ENCODE measurements around the gene PLXNA3. TPM values are rescaled to one million over a fixed set of nuclear protein-coding genes. Genes with fewer than 3 reads are reported as not detected.
"Not testable (repeated sequence)": the region's sequence is repeated elsewhere in the genome, so short reads cannot be mapped to it uniquely, and the experiment has no call there.

Gene PLXNA3
- polyA plus RNA-seq, 5 donors: 54.4 to 79.2 (median 63.2) TPM

DNA sequence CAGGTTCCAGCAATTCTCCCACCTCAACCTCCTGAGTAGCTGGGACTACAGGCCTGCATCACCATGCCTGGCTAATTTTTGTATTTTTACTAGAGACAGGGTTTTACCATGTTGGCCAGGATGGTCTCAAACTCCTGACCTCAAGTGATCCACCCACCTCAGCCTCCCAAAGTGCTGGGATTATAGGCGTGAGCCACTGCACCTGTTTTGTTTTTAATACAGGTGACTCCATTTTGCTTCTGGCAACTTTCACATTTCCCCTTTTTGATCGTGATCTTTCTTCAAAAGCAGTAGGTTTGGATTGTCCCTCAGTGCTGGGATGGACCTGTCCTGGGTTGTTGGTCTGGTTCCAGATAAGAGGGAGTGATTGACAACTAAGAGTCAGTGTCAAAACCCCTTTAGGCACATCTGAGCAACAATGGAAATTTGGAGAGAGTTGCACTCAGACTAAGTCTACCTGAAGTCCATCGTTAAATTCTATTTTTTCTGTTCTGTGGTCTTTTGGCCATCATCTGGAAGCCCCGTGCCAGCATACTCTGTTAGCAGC is 38.6 kb downstream of the PLXNA3 start:
- DNase-seq: not testable (repeated sequence)

DNA sequence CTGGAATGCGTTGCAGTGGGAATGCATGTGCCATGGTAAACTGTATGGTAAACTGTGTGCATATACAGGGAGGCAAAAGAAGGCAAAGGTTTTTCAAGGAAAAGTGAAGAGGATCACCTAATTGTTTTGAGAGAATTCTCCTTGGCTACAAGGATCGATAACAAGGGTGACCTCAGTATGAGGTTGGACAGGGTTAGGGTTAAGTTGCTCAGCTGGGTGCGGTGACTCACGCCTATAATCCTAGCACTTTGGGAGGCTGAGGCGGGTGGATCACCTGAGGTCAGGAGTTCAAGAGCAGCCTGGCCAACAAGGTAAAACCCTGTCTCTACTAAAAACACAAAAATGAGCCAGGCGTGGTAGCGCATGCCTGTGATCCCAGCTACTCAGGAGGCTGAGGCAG is 43.3 kb downstream of the PLXNA3 start:
- not testable (repeated sequence) for DNase-seq

DNA sequence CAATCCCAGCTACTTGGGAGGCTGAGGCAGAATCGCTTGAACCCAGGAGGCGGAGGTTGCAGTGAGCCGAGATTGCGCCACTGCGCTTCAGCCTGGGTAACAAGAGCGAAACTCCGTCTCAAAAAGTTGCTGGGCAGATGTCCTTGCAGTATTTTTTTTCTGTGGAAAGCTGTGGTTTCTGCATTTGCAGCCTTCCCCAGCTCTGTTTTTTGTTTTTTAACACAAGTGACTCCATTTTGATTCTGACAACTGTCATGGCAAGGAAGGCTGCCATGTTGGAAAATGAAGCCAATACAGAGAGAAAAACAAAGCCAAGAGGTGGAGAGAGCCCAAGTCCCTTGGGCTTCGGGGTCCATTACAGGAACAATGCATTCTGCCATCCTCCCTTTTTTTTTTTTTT is 44.0 kb downstream of the PLXNA3 start:
- no peak for DNase-seq

DNA sequence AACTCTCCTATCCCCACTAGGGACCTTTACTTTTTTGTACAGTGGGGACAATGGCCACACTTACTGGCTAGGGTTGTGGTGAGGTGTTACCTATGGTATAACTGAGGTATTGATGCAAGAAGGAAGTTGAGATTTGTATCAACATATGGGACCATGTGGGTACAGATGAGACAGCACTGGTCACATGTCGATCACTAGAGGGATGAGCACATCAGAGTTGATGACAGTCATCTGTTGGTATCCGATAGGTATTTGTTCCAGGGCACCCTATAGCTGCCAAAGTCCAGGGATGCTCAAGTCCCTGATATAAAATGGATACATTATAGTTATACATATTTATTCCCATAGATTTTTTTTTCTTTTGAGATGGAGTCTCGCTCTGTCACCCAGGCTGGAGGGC is 44.9 kb downstream of the PLXNA3 start:
- DNase-seq: no peak

DNA sequence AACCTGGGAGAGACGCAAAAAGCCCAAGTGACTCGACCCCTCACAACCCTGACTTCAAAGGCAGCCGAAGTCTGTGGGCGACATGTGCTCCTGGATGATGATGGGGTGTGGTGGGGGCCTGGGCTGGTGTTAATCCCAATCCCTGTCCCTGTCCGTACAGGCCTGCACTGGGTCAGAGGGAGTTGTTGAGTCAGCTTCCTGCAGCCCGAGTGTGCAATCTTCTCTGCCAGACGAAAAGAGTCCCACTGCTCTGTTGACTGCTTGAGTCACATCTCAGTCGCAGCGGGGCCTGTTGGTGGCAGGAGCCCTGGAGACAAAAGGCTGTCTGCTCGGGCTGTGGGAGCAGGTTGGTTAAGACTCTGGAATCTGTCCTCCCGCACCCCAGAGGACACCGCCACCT is 47.7 kb downstream of the PLXNA3 start:
- no peak for DNase-seq

DNA sequence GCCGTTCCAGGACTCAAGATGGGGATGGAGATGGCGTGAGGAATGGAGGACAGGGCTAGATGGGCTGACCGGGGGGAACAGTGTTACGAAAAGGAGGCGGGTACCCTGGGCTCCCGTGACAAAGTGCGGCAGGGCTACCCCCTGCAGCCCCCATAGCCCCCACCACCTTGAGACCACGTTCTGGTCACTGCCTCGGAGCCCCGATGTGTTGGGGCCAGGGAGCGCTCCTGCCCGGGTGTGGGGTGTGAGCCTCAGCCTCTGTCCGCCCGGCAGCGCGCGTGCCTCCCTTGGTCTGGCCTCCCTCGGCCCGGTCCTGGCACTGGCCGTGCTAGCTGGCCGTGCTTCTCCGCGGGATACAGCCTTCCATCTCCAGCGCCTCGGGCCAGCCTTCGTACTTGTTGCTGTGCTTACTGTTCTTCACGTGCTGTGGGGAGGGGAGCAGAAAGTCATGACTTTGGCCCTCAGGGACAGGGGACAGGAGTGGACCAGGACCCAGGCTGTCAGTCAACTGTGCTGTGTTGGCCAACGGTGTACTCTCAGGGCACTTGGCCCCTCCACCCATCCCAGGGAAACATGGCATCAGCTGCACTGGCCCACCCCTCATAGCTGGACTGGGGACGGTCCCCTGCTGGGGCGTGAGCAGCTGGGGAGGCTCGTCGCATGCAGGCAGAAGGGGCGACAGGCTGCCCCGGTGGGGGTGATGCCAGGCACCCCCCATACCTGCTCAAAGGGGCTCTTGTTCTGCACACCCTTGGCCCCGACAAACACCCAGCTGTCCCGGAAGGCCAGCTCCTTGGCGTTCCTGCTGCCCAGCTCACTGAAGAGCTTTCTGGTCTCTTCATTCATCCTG is 48.6 kb downstream of the PLXNA3 start:
- DNase-seq: no peak

DNA sequence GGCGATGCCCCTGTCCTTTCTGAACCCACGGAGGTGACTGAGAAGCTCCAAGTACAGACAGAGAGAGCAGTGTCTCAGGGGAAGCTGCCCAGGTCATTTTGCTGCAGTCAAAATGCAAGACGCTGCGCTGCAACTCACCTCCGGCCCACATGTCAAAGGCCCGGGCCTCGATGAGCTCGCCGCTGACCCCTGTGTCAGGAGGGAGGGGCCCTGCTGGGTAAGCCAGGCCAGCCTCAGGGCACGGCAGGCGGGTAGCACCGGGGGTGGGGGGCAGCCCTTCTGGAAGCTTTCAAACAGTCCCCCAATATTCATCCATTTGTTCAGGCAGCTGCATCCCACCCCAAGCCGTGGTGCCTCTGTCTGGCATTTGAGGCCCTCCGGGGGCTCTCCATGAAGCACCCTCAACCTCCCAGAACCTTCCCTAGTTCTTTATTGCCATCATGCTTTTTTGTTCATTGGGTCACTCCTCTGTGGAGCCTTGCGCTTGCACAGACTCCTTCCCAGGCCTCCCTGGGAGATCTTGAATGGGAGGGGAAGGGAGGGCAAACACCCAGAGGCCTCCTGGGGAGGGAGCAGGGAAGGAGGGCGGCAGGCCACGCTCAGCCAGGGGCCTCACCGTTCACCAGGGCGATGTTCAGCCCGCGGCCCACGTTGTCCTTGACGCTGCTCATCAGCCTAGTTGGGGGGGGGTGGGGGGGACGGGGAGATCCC is 49.7 kb downstream of the PLXNA3 start:
- no peak for DNase-seq

DNA sequence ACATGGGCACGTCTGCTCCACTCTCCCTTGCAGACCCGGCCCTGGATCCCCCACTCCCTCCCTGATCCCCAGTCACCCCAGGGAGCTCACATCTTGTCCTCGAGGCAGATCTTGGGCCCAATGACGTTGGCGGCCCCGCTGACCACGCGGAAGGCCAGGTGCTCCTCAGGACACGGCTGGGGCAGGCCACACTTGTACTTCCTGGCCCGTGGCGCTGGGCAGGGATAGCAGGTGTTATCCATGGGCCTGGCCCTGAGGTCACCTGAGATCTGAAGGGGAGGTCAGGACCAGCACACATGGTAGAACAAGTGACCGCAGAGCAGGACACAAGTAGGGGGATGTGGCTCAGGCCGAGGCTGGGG is 50.3 kb downstream of the PLXNA3 start:
- no peak for DNase-seq

DNA sequence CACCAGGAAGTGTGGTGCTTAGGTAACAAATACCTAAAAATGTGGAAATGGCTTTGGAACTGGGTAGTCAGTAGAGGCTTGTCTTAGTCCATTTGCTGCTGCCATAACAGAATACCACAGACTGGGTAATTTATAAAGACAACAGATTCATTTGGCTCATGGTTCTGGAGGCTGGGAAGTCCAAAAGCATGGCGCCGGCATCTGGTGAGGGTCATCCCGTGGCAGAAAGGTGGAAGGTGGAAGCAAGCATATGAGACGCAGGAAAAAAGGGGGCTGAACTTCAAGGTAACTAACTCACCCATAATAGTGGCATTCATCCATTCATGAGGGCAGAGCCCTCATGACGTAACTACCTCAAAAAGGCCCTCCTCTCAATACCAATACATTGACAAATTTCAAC is 51.4 kb downstream of the PLXNA3 start:
- DNase-seq: no peak

DNA sequence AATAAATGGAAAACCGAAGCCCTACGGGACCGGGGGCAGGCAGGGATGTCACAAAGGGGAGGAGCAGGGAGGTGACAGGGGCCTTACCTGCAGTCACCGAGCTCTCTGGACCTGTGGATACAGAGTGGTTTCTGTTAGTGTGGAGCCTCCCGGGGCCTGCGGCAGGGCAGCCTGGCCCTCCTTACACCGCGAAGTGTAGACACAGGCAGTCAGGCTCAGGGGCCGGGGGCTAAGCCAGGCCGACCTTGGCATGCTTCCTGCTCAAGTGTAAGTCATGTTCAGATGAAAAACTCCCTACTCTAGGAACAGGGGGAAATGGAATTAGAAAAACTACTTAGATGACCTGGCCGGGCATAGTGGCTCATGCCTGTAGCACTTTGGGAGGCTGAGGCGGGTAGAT is 53.7 kb downstream of the PLXNA3 start:
- DNase-seq: no peak

DNA sequence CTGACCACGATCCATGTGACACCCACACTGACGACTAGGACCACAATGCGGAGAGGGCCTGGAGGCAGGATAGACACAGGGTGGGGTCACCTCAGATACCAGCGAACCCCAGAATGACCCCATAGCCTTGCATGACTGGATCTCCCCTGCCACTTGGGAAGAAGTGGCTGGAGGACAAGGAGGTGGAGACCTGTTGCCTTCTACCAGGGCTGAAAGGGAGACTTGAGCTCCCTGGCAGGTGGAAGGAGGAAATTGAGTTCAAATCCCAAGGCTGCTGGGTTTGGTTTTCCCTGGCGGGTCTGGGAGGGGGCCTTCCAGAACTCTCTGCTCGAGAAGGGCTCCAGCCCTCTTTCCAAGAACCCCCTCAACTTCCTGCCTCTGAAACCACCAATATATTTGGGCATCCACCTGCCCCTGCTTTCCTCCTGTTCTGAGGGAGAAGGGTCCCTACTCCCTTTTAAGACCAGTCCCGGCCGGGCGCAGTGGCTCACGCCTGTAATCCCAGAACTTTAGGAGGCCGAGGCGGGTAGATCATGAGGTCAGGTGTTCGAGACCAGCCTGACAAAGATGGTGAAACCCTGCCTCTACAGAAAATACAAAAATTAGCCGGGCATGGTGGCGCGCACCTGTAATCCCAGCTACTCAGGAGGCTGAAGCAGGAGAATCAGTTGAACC is 54.9 kb downstream of the PLXNA3 start:
- DNase-seq: no peak

DNA sequence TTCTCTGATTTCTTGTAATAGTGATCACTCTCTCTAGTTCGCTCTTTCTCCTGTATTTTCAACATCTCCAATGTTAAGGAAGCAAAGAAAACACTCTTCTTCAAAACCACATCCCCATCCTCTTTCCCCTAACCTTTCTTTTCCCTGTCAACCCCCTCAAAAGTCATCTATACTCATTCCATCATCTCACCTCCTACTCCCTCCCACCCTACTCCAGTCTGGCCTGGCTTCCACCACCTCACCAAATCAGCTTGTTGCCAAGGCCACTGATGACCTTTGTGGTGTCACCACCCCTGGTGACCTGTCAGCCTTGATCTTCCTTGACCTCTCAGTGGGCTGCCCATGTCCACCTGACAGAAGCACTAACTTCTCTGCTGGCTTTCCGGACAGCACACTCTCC is 55.6 kb downstream of the PLXNA3 start:
- no peak for DNase-seq

DNA sequence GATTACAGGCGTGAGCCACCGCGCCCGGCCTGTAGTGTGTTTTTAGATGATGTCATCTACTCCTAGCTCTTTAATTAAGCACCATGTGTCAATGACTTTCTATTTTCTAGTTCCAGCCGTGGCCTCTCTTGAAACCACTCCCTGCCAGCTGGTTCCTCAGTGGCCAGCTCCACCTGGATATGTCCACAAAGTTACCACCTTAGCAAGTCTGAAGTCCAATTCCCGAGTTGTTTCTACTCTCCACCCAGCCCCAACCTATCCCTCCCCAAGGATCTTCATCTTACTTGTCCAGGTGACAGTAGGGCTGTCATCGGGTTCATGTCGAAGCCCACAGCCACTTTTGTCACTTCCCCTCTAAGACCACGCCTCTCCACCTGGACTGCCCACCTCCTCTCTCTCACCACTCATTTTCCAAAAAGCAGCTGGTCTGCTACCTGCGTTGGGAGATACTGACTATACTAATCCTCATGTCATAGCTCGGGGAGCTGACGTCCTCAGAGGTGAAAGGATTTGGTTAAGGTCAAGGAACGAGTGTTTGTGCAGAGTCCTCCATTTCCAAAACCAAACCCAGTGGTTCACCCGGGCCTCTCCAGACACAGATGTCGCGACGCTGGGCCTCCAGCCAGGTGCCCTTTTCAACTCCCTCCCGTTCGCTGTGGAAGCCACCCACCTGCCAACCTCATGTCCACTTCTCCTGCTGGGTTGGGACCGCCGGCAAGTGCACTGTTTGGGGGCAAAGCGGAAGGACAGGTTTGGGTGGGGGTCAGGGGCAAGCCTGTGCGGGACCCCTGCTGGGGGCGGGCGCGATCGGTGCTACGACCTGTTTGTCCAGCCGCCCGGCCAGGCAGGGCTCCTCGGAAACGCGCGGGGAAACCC is 57.2 kb downstream of the PLXNA3 start:
- no peak for DNase-seq

DNA sequence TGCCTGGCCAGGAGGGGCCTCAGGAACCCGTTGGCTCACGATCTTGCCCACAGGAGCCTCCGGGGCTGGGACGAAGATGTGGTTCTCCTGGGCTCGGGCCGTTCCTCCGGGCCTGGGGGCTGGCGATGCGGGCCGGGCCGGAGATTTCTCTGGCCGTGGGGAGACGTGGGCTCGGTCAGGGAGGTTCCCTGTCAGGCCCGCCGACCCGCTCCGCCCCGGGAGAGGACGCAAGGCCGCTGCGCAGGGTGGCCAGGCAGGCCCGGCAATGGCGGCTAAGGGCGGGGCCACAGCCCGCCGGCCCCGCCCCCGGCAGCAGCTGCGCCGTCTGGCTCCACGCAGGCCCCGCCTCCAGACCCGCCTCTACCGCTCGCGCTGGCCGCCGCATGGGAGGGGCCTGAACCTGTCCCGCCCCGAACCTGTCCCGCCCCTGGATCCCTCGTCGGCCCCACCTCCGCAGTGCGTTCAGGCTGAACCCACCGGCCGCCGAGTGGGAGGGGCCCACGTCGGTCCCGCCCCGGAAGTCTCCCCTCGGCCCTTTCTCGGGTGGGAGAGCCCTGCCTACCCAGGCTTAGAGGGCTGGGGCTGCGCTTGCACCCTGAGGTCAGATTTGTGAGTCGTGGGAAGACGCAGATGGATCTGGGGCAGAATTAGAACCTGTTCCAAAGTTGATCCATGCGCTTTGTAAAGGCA is 58.0 kb downstream of the PLXNA3 start, which contains the start of gene FAM3A:
TSS of gene FAM3A (minus strand) at position 267 of the 690 bp plus-strand sequence. CDS start 460 bp downstream, outside the sequence.
- peak; percentile 86 to 89 for DNase-seq

DNA sequence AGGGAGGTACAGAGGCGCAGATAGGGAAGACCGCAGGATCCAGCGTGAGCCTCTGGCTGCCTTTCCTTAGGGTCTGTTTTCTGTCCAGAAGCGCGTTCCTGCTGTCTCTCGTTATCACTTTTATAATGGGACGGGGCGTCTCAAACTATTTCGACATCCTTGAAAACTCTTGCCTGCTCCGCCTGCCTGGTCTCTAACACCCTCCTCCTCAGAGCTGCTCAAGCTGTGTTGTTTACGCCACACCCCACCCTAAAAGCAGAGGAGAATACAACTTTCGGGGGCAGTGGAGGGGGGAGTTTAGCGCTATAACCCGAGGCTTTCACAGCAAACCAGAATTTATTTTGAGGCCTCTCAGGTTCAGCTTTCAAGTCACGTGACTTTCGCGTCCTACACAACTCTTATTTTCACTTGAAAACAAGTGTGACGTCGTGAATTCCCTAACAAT is 58.6 kb downstream of the PLXNA3 start:
- peak; percentile 86 to 91 for DNase-seq

DNA sequence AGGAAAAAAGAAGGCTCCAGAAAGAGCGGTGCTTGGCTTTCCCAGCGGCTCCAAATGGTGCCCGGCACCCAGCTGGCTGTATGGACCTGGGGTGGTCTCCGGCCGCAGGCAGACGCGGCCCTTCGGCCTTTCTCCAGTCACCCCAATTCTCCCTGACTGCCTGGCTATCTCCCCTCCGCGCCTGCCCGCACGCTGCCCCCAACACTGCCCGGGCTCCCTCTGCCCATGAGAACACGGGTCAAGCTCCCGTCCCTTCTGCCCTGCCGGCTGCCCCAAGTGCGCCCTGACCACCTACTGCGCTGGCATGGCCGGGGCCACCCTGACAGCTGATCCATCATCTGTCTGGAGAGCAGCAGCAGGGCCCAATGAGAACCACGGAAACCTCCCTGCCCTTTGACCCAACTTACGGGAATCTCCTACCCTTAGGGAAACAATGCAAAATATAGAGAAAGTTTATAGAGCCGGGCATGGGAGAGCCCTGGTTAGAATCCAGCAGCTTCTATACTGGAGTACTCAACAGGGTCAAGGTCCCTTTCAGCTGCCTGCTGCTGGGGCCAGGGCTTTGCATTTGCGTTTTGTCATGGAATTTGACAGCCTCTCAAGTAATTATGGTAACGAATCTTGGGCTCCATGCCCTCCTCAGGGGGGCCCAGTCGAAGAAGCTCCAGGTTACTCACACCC is 59.2 kb downstream of the PLXNA3 start:
- peak in 1 of 2 donors; percentile 50 for DNase-seq

DNA sequence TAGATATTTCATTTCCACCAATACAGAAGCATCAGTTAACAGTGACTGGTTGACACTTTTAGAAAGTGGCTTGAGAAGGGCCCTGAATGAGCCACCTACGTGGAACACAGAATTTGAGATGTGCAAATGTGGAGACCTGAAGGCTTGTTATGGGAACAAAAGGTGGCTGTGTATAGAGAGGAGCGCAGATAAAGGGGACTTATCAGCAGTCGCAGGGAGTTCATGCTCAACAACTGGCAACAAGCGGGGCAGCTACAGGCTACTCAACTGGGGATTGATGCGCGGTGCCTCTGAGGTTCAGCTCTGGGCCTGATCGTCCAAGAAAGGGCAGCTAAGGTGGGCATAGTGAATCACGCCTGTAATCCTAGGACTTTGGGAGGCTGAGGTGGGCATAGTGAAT is 61.3 kb downstream of the PLXNA3 start:
- no peak for DNase-seq

DNA sequence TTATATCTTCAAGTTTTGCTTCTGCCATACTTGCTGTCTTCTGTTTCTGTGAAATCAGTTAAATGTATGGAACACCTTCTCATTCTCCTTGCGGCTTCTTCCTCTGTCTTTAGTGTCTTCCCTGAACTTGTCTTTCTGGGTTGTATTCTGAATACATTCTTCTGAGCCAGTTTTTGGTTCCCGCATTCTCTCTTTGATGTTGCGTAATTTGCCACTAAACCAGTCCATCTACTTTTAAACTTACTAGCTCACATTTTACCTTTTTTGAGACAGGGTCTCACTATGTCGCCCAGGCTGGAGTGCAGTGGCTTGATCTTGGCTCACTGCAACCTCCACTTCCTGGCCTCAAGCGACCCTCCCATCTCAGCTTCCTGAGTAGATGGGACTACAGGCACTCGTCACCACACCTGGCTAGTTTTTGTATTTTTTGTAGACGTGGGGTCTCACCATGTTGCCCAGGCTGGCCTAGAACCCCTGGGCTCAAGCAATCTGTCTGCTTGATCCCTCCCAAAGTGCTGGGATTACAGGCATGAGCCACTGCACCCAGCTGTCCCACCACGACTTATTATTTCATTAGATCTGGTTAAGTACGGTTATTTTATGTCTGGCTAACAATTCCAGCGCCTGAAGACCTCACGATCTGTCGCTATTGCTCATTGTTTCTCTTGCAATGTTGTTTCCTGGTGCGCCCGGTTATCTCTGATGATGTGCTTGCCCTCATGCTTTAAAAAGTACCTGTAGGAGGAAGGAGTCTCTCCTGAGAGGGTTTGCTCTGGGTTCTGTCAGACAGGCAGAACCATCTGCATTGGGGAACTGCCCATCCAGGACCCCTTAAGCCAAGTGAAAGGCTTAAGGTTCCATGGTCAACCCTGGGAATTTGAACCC is 67.8 kb downstream of the PLXNA3 start:
- DNase-seq: no peak
